ENCODE measurements around the gene PRMT6.
"Not testable (repeated sequence)": the region's sequence is repeated elsewhere in the genome, so short reads cannot be mapped to it uniquely, and the experiment has no call there.

Gene PRMT6

GRCh38 chr1:107056426-107057196, at the start of gene PRMT6:
Gene PRMT6 (plus strand): TSS chr1:107056674. CDS start chr1:107056716, 42 bp downstream.
- H3K4me3 ChIP-seq (ENCODE audit: low read depth, low read length) = peak within 1 kb of the TSS; percentile 94
- no peak for TF ChIP-seq CTCF (IDR thresholded peaks at IDR 0.05; ENCODE audit: low read depth, low read length)
- in situ Hi-C loops (cut with HindIII; ENCODE audit: low sequenced_read_pairs) = no loop called here
- peak; percentile 86 for DNase-seq (ENCODE audit: low read depth, low spot score)

GRCh38 chr1:107009281-107009680, 47.2 kb upstream of the PRMT6 start:
- no peak overlapping the region for H3K4me3 ChIP-seq (ENCODE audit: low read depth, low read length)
- in situ Hi-C loops (cut with HindIII; ENCODE audit: low sequenced_read_pairs) = no loop called here
- DNase-seq (ENCODE audit: low read depth, low spot score) = no peak
- TF ChIP-seq CTCF (IDR thresholded peaks at IDR 0.05; ENCODE audit: low read depth, low read length) = no peak

GRCh38 chr1:107010582-107010981, 45.9 kb upstream of the PRMT6 start:
- in situ Hi-C loops (cut with HindIII; ENCODE audit: low sequenced_read_pairs) = no loop called here
- no peak for DNase-seq (ENCODE audit: low read depth, low spot score)
- no peak overlapping the region for H3K4me3 ChIP-seq (ENCODE audit: low read depth, low read length)
- no peak for TF ChIP-seq CTCF (IDR thresholded peaks at IDR 0.05; ENCODE audit: low read depth, low read length)

- no peak for DNase-seq (ENCODE audit: low read depth, low spot score)
- no peak for TF ChIP-seq CTCF (IDR thresholded peaks at IDR 0.05; ENCODE audit: low read depth, low read length)
- H3K4me3 ChIP-seq (ENCODE audit: low read depth, low read length) = no peak overlapping the region
- in situ Hi-C loops (cut with HindIII; ENCODE audit: low sequenced_read_pairs) = no loop called here
These were observed 40.0 kb upstream of the PRMT6 start for GRCh38 chr1:107016376-107016978.

GRCh38 chr1:107018445-107018844, 38.0 kb upstream of the PRMT6 start:
- in situ Hi-C loops (cut with HindIII; ENCODE audit: low sequenced_read_pairs) = no loop called here
- DNase-seq (ENCODE audit: low read depth, low spot score) = no peak
- H3K4me3 ChIP-seq (ENCODE audit: low read depth, low read length) = no peak overlapping the region
- no peak for TF ChIP-seq CTCF (IDR thresholded peaks at IDR 0.05; ENCODE audit: low read depth, low read length)

GRCh38 chr1:107019166-107019565, 37.3 kb upstream of the PRMT6 start:
- H3K4me3 ChIP-seq (ENCODE audit: low read depth, low read length) = no peak overlapping the region
- peak; percentile 22 for DNase-seq (ENCODE audit: low read depth, low spot score)
- TF ChIP-seq CTCF (IDR thresholded peaks at IDR 0.05; ENCODE audit: low read depth, low read length) = no peak
- in situ Hi-C loops (cut with HindIII; ENCODE audit: low sequenced_read_pairs) = no loop called here

GRCh38 chr1:107038874-107039273, 17.6 kb upstream of the PRMT6 start:
- in situ Hi-C loops (cut with HindIII; ENCODE audit: low sequenced_read_pairs); H3K4me3 ChIP-seq (ENCODE audit: low read depth, low read length); DNase-seq (ENCODE audit: low read depth, low spot score): not testable (repeated sequence)

- H3K4me3 ChIP-seq (ENCODE audit: low read depth, low read length) = not testable (repeated sequence)
These were observed 11.9 kb upstream of the PRMT6 start for GRCh38 chr1:107044310-107045220.

More at GRCh38 chr1:107044310-107045220, 11.9 kb upstream of the PRMT6 start:
- in situ Hi-C loops (cut with HindIII; ENCODE audit: low sequenced_read_pairs); DNase-seq (ENCODE audit: low read depth, low spot score): not testable (repeated sequence)

Measured in astrocyte of the spinal cord (primary cell).